Measurements from ENCODE around the gene SPINT3.

DNA sequence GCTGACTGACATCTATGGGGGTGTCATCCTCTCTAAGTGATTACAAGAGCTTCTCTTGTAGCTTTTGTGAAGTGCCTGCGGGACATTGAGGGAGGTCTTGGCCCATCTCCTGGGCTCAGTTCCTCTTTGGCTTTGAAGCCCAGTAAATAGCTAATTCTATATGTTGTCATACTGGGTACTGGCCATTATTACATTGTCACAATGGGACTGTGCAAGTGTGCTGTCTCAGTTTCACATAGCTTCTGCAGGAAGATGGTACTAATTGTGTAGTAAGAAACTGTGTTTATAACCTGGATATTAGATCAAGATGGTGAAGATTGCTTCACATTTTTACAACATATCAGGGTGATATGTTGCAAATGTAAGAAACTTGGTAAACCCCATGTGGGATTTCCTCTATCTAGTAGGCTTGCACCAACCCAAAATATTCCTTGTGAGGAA lies 19.9 kb downstream of the SPINT3 start:
- TF ChIP-seq ZNF560 (tag by site-specific recombination; IDR thresholded peaks at IDR 0.05; ENCODE audit: borderline replicate concordance), result no peak
- no peak for TF ChIP-seq ZNF830 (tag by site-specific recombination; IDR thresholded peaks at IDR 0.05; ENCODE audit: low read depth)
- TF ChIP-seq, protein P1, sequence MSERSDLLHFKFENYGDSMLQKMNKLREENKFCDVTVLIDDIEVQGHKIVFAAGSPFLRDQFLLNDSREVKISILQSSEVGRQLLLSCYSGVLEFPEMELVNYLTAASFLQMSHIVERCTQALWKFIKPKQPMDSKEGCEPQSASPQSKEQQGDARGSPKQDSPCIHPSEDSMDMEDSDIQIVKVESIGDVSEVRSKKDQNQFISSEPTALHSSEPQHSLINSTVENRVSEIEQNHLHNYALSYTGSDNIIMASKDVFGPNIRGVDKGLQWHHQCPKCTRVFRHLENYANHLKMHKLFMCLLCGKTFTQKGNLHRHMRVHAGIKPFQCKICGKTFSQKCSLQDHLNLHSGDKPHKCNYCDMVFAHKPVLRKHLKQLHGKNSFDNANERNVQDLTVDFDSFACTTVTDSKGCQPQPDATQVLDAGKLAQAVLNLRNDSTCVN (tag by site-specific recombination; optimal IDR thresholded peaks at IDR 0.05), result no peak
- TF ChIP-seq ZFP41 (tag by site-specific recombination; IDR thresholded peaks at IDR 0.05; ENCODE audit: borderline replicate concordance), result no peak
- no peak for TF ChIP-seq ZNF521 (tag by site-specific recombination; IDR thresholded peaks at IDR 0.05)
- TF ChIP-seq, protein P2, sequence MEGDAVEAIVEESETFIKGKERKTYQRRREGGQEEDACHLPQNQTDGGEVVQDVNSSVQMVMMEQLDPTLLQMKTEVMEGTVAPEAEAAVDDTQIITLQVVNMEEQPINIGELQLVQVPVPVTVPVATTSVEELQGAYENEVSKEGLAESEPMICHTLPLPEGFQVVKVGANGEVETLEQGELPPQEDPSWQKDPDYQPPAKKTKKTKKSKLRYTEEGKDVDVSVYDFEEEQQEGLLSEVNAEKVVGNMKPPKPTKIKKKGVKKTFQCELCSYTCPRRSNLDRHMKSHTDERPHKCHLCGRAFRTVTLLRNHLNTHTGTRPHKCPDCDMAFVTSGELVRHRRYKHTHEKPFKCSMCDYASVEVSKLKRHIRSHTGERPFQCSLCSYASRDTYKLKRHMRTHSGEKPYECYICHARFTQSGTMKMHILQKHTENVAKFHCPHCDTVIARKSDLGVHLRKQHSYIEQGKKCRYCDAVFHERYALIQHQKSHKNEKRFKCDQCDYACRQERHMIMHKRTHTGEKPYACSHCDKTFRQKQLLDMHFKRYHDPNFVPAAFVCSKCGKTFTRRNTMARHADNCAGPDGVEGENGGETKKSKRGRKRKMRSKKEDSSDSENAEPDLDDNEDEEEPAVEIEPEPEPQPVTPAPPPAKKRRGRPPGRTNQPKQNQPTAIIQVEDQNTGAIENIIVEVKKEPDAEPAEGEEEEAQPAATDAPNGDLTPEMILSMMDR (tag by site-specific recombination; IDR thresholded peaks at IDR 0.05), result no peak
- TF ChIP-seq ZXDB (tag by site-specific recombination; IDR thresholded peaks at IDR 0.05), result no peak
- TF ChIP-seq ZNF585B (tag by site-specific recombination; IDR thresholded peaks at IDR 0.05), result no peak
